ENCODE results near the gene EML2.

- TF ChIP-seq CTCF (conservative IDR thresholded peaks at IDR 0.05; ENCODE audit: low read depth, low read length) (no peak), MAZ (IDR thresholded peaks at IDR 0.05; ENCODE audit: borderline replicate concordance, low read depth, low read length) (no peak), ELK1 (IDR thresholded peaks at IDR 0.05; ENCODE audit: borderline replicate concordance, low read depth, low read length) (no peak), POLR2A (IDR thresholded peaks at IDR 0.05; ENCODE audit: low read depth, low read length) (no peak), FOS (IDR thresholded peaks at IDR 0.05; ENCODE audit: low read depth, low read length) (no peak), RAD21 (IDR thresholded peaks at IDR 0.05; ENCODE audit: low read length) (no peak), MXI1 (IDR thresholded peaks at IDR 0.05; ENCODE audit: borderline replicate concordance, low read depth, low read length) (no peak), MAFK (IDR thresholded peaks at IDR 0.05; ENCODE audit: low read depth, low read length) (no peak), NFE2L2 (IDR thresholded peaks at IDR 0.05; ENCODE audit: low read depth, low read length) (no peak), SMC3 (IDR thresholded peaks at IDR 0.05; ENCODE audit: low read depth, low read length) (no peak), USF2 (IDR thresholded peaks at IDR 0.05; ENCODE audit: low read depth, low read length) (no peak), RFX5 (IDR thresholded peaks at IDR 0.05; ENCODE audit: low read depth, low read length) (no peak), CEBPB (IDR thresholded peaks at IDR 0.05; ENCODE audit: low read depth, low read length) (no peak), BHLHE40 (IDR thresholded peaks at IDR 0.05; ENCODE audit: low read depth, low read length) (no peak)
Observed at GRCh38 chr19:45581576-45581975, 57.6 kb downstream of the EML2 start.
